Measurements from ENCODE around the gene TBC1D19.

TBC1D19 gene

GRCh38 chr4:26792639-26793038 lies 208.8 kb downstream of the TBC1D19 start:
- no peak overlapping the region for H3K4me3 ChIP-seq (ENCODE audit: low read length)
- H3K27me3 ChIP-seq (ENCODE audit: insufficient read depth, low read length), result no peaks in the 10 kb centered on the region
- no peak overlapping the region for H3K27ac ChIP-seq (ENCODE audit: low read depth, low read length)
- no peaks in the 10 kb centered on the region for H3K9me3 ChIP-seq (ENCODE audit: insufficient read depth, low read depth, low read length)
- H3K4me1 ChIP-seq (ENCODE audit: insufficient read depth, low read length), result peaks cover 7% of the 10 kb centered on the region
- H3K9ac ChIP-seq (ENCODE audit: low read depth, low read length), result no peak overlapping the region
- no peaks in the 10 kb centered on the region for H3K36me3 ChIP-seq (ENCODE audit: insufficient read depth, low read length)

- WGBS, result 98% methylated on average over 2 of the region's 2 CpGs
- no peaks in the 10 kb centered on the region for H3K36me3 ChIP-seq (ENCODE audit: insufficient read depth, low read length)
- no peak overlapping the region for H3K27ac ChIP-seq (ENCODE audit: low read depth, low read length)
- no peak overlapping the region for H3K4me3 ChIP-seq (ENCODE audit: low read length)
- no peak overlapping the region for H3K9ac ChIP-seq (ENCODE audit: low read depth, low read length)
- no peaks in the 10 kb centered on the region for H3K9me3 ChIP-seq (ENCODE audit: insufficient read depth, low read depth, low read length)
- no peaks in the 10 kb centered on the region for H3K4me1 ChIP-seq (ENCODE audit: insufficient read depth, low read length)
- H3K27me3 ChIP-seq (ENCODE audit: insufficient read depth, low read length), result no peaks in the 10 kb centered on the region
Measured at GRCh38 chr4:26793735-26794134, 209.9 kb downstream of the TBC1D19 start.

- Histone ChIP-seq H3K4me1 (ENCODE audit: insufficient read depth, low read length) (no peaks in the 10 kb centered on the region), H3K36me3 (ENCODE audit: insufficient read depth, low read length) (no peaks in the 10 kb centered on the region), H3K27me3 (ENCODE audit: insufficient read depth, low read length) (no peaks in the 10 kb centered on the region), H3K4me3 (ENCODE audit: low read length) (no peak overlapping the region), H3K9ac (ENCODE audit: low read depth, low read length) (no peak overlapping the region), H3K9me3 (ENCODE audit: insufficient read depth, low read depth, low read length) (no peaks in the 10 kb centered on the region), H3K27ac (ENCODE audit: low read depth, low read length) (no peak overlapping the region)
- WGBS, result 90% methylated on average over 2 of the region's 3 CpGs
Measured at GRCh38 chr4:26796081-26796480, 212.2 kb downstream of the TBC1D19 start.

- H3K9ac ChIP-seq (ENCODE audit: low read depth, low read length), result no peak overlapping the region
- H3K4me1 ChIP-seq (ENCODE audit: insufficient read depth, low read length), result peaks cover 11% of the 10 kb centered on the region; the same call in 1 of the 2 replicates
- no peaks in the 10 kb centered on the region for H3K36me3 ChIP-seq (ENCODE audit: insufficient read depth, low read length)
- no peaks in the 10 kb centered on the region for H3K9me3 ChIP-seq (ENCODE audit: insufficient read depth, low read depth, low read length)
- WGBS, result 95% methylated on average over 5 of the region's 5 CpGs
- H3K4me3 ChIP-seq (ENCODE audit: low read length), result no peak overlapping the region
- no peaks in the 10 kb centered on the region for H3K27me3 ChIP-seq (ENCODE audit: insufficient read depth, low read length)
- H3K27ac ChIP-seq (ENCODE audit: low read depth, low read length), result no peak overlapping the region
Measured at GRCh38 chr4:26802790-26803189, 218.9 kb downstream of the TBC1D19 start.

GRCh38 chr4:26803211-26803861 lies 219.5 kb downstream of the TBC1D19 start:
- H3K27ac ChIP-seq (ENCODE audit: low read depth, low read length), result no peak overlapping the region
- H3K9ac ChIP-seq (ENCODE audit: low read depth, low read length), result 0 out of 2 replicates have a peak overlapping the region, but pooled peaks have one; percentile 4
- H3K4me3 ChIP-seq (ENCODE audit: low read length), result no peak overlapping the region
- H3K27me3 ChIP-seq (ENCODE audit: insufficient read depth, low read length), result no peaks in the 10 kb centered on the region
- H3K36me3 ChIP-seq (ENCODE audit: insufficient read depth, low read length), result no peaks in the 10 kb centered on the region
- H3K9me3 ChIP-seq (ENCODE audit: insufficient read depth, low read depth, low read length), result no peaks in the 10 kb centered on the region
- H3K4me1 ChIP-seq (ENCODE audit: insufficient read depth, low read length), result peaks cover 11% of the 10 kb centered on the region; the same call in 1 of the 2 replicates
- 49% methylated on average over 9 of the region's 9 CpGs for WGBS

GRCh38 chr4:26804451-26804850 lies 220.6 kb downstream of the TBC1D19 start:
- Histone ChIP-seq H3K4me3 (ENCODE audit: low read length) (no peak overlapping the region), H3K27ac (ENCODE audit: low read depth, low read length) (no peak overlapping the region), H3K27me3 (ENCODE audit: insufficient read depth, low read length) (no peaks in the 10 kb centered on the region), H3K9ac (ENCODE audit: low read depth, low read length) (no peak overlapping the region), H3K36me3 (ENCODE audit: insufficient read depth, low read length) (no peaks in the 10 kb centered on the region), H3K4me1 (ENCODE audit: insufficient read depth, low read length) (peaks cover 11% of the 10 kb centered on the region; the same call in 1 of the 2 replicates), H3K9me3 (ENCODE audit: insufficient read depth, low read depth, low read length) (no peaks in the 10 kb centered on the region)
- 97% methylated on average over 26 of the region's 26 CpGs for WGBS

DNA sequence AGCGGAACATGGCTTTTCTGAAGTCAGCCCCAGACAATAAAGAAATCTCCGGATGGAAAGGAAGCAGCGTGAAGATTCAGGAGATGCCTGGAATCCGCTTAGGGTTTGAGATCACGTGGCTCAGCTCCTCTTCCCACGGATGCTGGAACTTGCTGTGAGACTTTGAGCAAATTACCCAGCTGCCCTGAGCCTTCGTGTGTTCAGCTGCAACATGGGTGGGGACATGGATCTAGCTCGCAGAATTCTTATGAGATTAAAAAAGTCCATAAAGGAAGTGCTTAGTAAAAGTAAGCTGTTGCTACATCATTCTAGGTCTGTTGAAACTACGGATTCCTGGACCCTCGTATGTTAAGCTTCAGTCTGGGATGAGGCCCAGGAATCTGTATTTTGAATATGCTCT lies 221.0 kb downstream of the TBC1D19 start:
- peaks cover 11% of the 10 kb centered on the region; the same call in 1 of the 2 replicates for H3K4me1 ChIP-seq (ENCODE audit: insufficient read depth, low read length)
- no peaks in the 10 kb centered on the region for H3K27me3 ChIP-seq (ENCODE audit: insufficient read depth, low read length)
- no peaks in the 10 kb centered on the region for H3K36me3 ChIP-seq (ENCODE audit: insufficient read depth, low read length)
- H3K27ac ChIP-seq (ENCODE audit: low read depth, low read length), result no peak overlapping the region
- H3K9ac ChIP-seq (ENCODE audit: low read depth, low read length), result no peak overlapping the region
- H3K9me3 ChIP-seq (ENCODE audit: insufficient read depth, low read depth, low read length), result no peaks in the 10 kb centered on the region
- 97% methylated on average over 10 of the region's 10 CpGs for WGBS
- H3K4me3 ChIP-seq (ENCODE audit: low read length), result no peak overlapping the region
